GM18517 (cell line): Measurements from ENCODE around the gene MMD2.
"Not testable (repeated sequence)": the region's sequence is repeated elsewhere in the genome, so short reads cannot be mapped to it uniquely, and the experiment has no call there.

ENCODE experiments used
- ATAC-seq: cut with Tn5 transposase; IDR thresholded peaks from one replicate; pipeline ENCODE4 v1.9.1; 2021; ENCODE audit warnings: mild to moderate bottlenecking, moderate library complexity; ENCODE audit not compliant: unreplicated experiment

Gene MMD2

GRCh38 chr7:4904346-4904745 lies 54.6 kb downstream of the MMD2 start:
- no peak for ATAC-seq

GRCh38 chr7:4895766-4896165 lies 63.2 kb downstream of the MMD2 start:
- no peak for ATAC-seq

GRCh38 chr7:4894482-4894881 lies 64.5 kb downstream of the MMD2 start:
- ATAC-seq, result no peak

- ATAC-seq, result no peak
Measured at GRCh38 chr7:4893929-4894475, 65.0 kb downstream of the MMD2 start.

- ATAC-seq, result not testable (repeated sequence)
Measured at GRCh38 chr7:4893188-4893587, 65.8 kb downstream of the MMD2 start.

- not testable (repeated sequence) for ATAC-seq
Measured at GRCh38 chr7:4891522-4891921, 67.5 kb downstream of the MMD2 start.

- no peak for ATAC-seq
Measured at GRCh38 chr7:4889682-4890081, 69.3 kb downstream of the MMD2 start.

GRCh38 chr7:4888161-4888560 lies 70.8 kb downstream of the MMD2 start:
- no peak for ATAC-seq

GRCh38 chr7:4886671-4887070 lies 72.3 kb downstream of the MMD2 start:
- ATAC-seq, result no peak

GRCh38 chr7:4885317-4885807 lies 73.6 kb downstream of the MMD2 start:
- ATAC-seq, result no peak

GRCh38 chr7:4884164-4884563 lies 74.8 kb downstream of the MMD2 start:
- ATAC-seq, result no peak

GRCh38 chr7:4883372-4884144 lies 75.4 kb downstream of the MMD2 start, which contains the start of gene RADIL:
TSS of gene RADIL (minus strand) at chr7:4883716. CDS start at chr7:4878139, 5,577 bp downstream.
- ATAC-seq, result peak; percentile 71

GRCh38 chr7:4883033-4883371 lies 76.0 kb downstream of the MMD2 start:
- no peak for ATAC-seq

- ATAC-seq, result no peak
Measured at GRCh38 chr7:4882169-4883032, 76.6 kb downstream of the MMD2 start.

GRCh38 chr7:4880218-4880617 lies 78.8 kb downstream of the MMD2 start:
- ATAC-seq, result no peak

- no peak for ATAC-seq
Measured at GRCh38 chr7:4879396-4880081, 79.4 kb downstream of the MMD2 start.

- ATAC-seq, result no peak
Measured at GRCh38 chr7:4878336-4879335, 80.4 kb downstream of the MMD2 start.

GRCh38 chr7:4876586-4876985 lies 82.4 kb downstream of the MMD2 start:
- ATAC-seq, result no peak

GRCh38 chr7:4875391-4875790 lies 83.6 kb downstream of the MMD2 start:
- ATAC-seq, result no peak
